Ovary (tissue), 3 donors: ENCODE data around the gene NAT10.

ENCODE experiments used
- EP300 ChIP-seq: sonication (generic); formaldehyde crosslinking; IDR thresholded peaks from one replicate; pipeline ENCODE4 v1.6.1; 2017; ENCODE audit warnings: antibody characterized with exemption
- POLR2A ChIP-seq: fragments of 450-650 bp; IDR thresholded peaks from one replicate; pipeline ENCODE4 v1.6.1; 2017; ENCODE audit warnings: antibody characterized with exemption, mild to moderate bottlenecking, moderate library complexity
- TF ChIP-seq, protein P1 (sequence below), 3 donors: fragments of 450-650 bp in 2 of 3; fragments of 200-600 bp in 1 of 3; IDR thresholded peaks; one replicate each; pipeline versions ENCODE4 v1.5.1 to v1.8.0; 2016 to 2022; ENCODE audit warnings: antibody characterized with exemption in 3 of 3, mild to moderate bottlenecking in 1 of 3
- donor health status: DM: no; HTN: no; CAD: no.

DNA sequence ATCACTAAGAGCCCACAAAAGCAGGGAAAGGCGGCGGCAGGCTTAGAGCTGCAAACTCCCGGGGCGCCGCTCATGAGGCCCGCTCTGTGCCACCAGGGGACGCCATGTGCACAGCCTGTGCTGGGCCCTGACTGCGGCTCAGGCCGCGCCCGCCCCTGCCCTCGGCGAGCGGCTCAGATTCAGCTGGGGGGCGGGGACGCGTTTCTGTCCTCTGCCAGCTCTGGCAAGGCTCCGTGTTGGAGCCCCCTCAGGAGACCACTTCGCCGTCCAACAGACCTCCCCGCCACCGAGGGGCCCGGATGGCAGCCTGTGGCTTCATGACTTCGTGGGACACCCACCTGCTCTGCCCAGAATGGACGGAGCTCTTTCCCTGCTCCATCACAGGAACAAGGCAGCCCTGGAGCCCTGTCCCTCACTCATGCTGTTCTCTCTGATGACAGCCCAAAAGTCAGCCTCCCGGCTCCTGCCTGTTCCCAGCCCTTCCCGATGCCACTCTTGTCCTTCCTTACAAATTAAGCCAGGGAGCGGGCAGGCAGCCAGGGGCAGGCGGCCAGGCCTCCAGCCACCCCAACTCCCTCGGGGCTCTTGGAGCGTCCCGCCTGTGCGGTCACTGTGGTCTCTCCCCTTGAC is 69.1 kb downstream of the NAT10 start:
- TF ChIP-seq POLR2A, result no peak
- TF ChIP-seq, protein P1, sequence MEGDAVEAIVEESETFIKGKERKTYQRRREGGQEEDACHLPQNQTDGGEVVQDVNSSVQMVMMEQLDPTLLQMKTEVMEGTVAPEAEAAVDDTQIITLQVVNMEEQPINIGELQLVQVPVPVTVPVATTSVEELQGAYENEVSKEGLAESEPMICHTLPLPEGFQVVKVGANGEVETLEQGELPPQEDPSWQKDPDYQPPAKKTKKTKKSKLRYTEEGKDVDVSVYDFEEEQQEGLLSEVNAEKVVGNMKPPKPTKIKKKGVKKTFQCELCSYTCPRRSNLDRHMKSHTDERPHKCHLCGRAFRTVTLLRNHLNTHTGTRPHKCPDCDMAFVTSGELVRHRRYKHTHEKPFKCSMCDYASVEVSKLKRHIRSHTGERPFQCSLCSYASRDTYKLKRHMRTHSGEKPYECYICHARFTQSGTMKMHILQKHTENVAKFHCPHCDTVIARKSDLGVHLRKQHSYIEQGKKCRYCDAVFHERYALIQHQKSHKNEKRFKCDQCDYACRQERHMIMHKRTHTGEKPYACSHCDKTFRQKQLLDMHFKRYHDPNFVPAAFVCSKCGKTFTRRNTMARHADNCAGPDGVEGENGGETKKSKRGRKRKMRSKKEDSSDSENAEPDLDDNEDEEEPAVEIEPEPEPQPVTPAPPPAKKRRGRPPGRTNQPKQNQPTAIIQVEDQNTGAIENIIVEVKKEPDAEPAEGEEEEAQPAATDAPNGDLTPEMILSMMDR (IDR thresholded peaks at IDR 0.05), result peak; percentile 92 to 96 (median 95)
- no peak for TF ChIP-seq EP300
